WERI-Rb-1 (cell line): ENCODE measurements around the gene KIRREL3.

Experiments
- DNase-seq: peaks from one replicate; pipeline ENCODE4 v3.0.0-alpha.2; 2020
- H3K27ac ChIP-seq: fragments of 250-450 bp; sonication (Bioruptor Pico); 2 replicates; pipeline ENCODE4 v1.5.1; 2020; ENCODE audit warnings: mild to moderate bottlenecking, moderate library complexity
- H3K27me3 ChIP-seq: fragments of 250-450 bp; sonication (Bioruptor Pico); 2 replicates; pipeline ENCODE4 v1.5.1; 2021; ENCODE audit warnings: mild to moderate bottlenecking, low read depth, moderate library complexity; ENCODE audit not compliant: insufficient read depth, severe bottlenecking
- H3K36me3 ChIP-seq: fragments of 250-450 bp; sonication (Bioruptor Pico); 2 replicates; pipeline ENCODE4 v1.5.1; 2020; ENCODE audit warnings: mild to moderate bottlenecking, moderate library complexity
- H3K4me3 ChIP-seq: 2 replicates; pipeline ENCODE4 v1.5.1; 2011; ENCODE audit warnings: low read depth, mild to moderate bottlenecking, control low read depth, low read length
- H3K9me3 ChIP-seq: fragments of 250-450 bp; sonication (Bioruptor Pico); 2 replicates; pipeline ENCODE4 v1.5.1; 2021; ENCODE audit warnings: mild to moderate bottlenecking, moderate library complexity; ENCODE audit not compliant: severe bottlenecking
- TF ChIP-seq, protein P1 (sequence below): IDR thresholded peaks from 2 replicates; pipeline ENCODE4 v1.5.1; 2011; ENCODE audit warnings: low read depth, mild to moderate bottlenecking, control low read depth, inconsistent platforms, low read length

Gene KIRREL3

GRCh38 chr11:126477535-126478305 lies 522.9 kb downstream of the KIRREL3 start:
- Histone ChIP-seq H3K36me3 (no peaks in the 10 kb centered on the region), H3K9me3 (no peaks in the 10 kb centered on the region), H3K27ac (no peak overlapping the region), H3K27me3 (no peaks in the 10 kb centered on the region), H3K4me3 (no peak overlapping the region)
- TF ChIP-seq, protein P1, sequence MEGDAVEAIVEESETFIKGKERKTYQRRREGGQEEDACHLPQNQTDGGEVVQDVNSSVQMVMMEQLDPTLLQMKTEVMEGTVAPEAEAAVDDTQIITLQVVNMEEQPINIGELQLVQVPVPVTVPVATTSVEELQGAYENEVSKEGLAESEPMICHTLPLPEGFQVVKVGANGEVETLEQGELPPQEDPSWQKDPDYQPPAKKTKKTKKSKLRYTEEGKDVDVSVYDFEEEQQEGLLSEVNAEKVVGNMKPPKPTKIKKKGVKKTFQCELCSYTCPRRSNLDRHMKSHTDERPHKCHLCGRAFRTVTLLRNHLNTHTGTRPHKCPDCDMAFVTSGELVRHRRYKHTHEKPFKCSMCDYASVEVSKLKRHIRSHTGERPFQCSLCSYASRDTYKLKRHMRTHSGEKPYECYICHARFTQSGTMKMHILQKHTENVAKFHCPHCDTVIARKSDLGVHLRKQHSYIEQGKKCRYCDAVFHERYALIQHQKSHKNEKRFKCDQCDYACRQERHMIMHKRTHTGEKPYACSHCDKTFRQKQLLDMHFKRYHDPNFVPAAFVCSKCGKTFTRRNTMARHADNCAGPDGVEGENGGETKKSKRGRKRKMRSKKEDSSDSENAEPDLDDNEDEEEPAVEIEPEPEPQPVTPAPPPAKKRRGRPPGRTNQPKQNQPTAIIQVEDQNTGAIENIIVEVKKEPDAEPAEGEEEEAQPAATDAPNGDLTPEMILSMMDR: no peak
- DNase-seq: no peak

DNA sequence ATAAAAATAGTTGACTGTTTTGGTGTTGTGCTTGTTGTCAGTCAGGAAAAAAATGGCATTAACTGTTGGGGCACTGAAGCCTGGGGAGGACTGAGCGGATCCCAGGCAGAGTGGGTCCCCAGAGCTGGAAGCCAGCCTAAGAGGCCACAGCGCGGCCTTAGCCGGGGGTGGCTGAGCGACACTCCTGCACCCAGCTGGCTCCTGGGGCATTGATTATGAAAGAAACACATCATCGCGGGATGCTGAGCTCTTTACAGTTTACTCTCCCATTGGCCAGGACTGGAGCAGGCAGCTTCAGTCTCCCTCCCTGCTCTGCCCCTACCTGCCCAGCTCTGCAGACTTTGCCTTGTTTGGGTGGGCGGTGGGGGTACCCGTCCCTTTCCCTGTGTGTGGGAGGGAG lies 523.6 kb downstream of the KIRREL3 start:
- no peaks in the 10 kb centered on the region for H3K9me3 ChIP-seq
- H3K27me3 ChIP-seq: no peaks in the 10 kb centered on the region
- no peak for DNase-seq
- no peak overlapping the region for H3K27ac ChIP-seq
- H3K4me3 ChIP-seq: no peak overlapping the region
- H3K36me3 ChIP-seq: no peaks in the 10 kb centered on the region
- TF ChIP-seq, protein P1: no peak

GRCh38 chr11:126476266-126476924 lies 524.2 kb downstream of the KIRREL3 start:
- Histone ChIP-seq H3K9me3 (no peaks in the 10 kb centered on the region), H3K36me3 (no peaks in the 10 kb centered on the region), H3K27ac (peak overlapping the region; percentile 47), H3K4me3 (no peak overlapping the region), H3K27me3 (no peaks in the 10 kb centered on the region)
- TF ChIP-seq, protein P1: no peak
- peak; percentile 80 for DNase-seq

- no peak for DNase-seq
- Histone ChIP-seq H3K36me3 (no peaks in the 10 kb centered on the region), H3K27me3 (no peaks in the 10 kb centered on the region), H3K9me3 (no peaks in the 10 kb centered on the region), H3K27ac (peak overlapping the region; percentile 47), H3K4me3 (no peak overlapping the region)
- TF ChIP-seq, protein P1: no peak
These were observed 525.3 kb downstream of the KIRREL3 start for GRCh38 chr11:126475014-126475991.

DNA sequence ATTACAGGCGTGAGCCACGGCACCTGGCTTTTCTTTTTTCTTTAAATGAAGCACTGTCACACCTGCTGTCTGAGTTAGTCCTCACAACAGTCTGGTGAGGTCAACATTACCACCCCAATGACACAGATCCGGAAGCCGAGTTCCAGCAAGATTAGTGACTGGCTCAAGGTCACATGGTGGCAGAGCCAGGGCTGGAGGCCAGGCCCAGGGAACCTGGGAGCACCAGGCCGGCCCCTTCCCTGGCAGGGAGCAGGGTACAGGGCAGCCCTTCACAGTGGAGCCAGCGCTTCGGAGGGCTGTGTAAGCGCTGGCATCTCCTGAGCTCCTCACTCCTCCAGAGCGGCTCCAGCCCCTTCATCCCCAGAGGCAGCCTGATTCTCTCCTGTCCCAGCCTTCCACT lies 526.4 kb downstream of the KIRREL3 start:
- Histone ChIP-seq H3K9me3 (no peaks in the 10 kb centered on the region), H3K27ac (peak overlapping the region; percentile 36), H3K4me3 (no peak overlapping the region), H3K27me3 (no peaks in the 10 kb centered on the region), H3K36me3 (no peaks in the 10 kb centered on the region)
- TF ChIP-seq, protein P1: no peak
- no peak for DNase-seq
